Measurements from ENCODE around the gene GNL1.

- TF ChIP-seq CTCF (IDR thresholded peaks at IDR 0.05) (no peak), POLR2AphosphoS5 (IDR thresholded peaks at IDR 0.05) (no peak)
Measured at GRCh38 chr6:30557683-30557981, 1.3 kb upstream of the GNL1 start.
